Measurements from ENCODE around the gene ABHD12.

ABHD12 gene

GRCh38 chr20:25382704-25383370 lies 7.8 kb downstream of the ABHD12 start:
- in situ Hi-C loops (cut with HindIII; ENCODE audit: low sequenced_read_pairs) = no loop called here

- in situ Hi-C loops (cut with HindIII; ENCODE audit: low sequenced_read_pairs) = no loop called here
Observed at GRCh38 chr20:25380945-25381614, 9.6 kb downstream of the ABHD12 start.

- in situ Hi-C loops (cut with HindIII; ENCODE audit: low sequenced_read_pairs) = no loop called here
Observed at GRCh38 chr20:25378884-25379733, 11.5 kb downstream of the ABHD12 start.

GRCh38 chr20:25378189-25378883 lies 12.3 kb downstream of the ABHD12 start:
- in situ Hi-C loops (cut with HindIII; ENCODE audit: low sequenced_read_pairs) = no loop called here

GRCh38 chr20:25376886-25377285 lies 13.7 kb downstream of the ABHD12 start:
- in situ Hi-C loops (cut with HindIII; ENCODE audit: low sequenced_read_pairs) = no loop called here

GRCh38 chr20:25376236-25376635 lies 14.4 kb downstream of the ABHD12 start:
- in situ Hi-C loops (cut with HindIII; ENCODE audit: low sequenced_read_pairs) = no loop called here

GRCh38 chr20:25374842-25375241 lies 15.8 kb downstream of the ABHD12 start:
- in situ Hi-C loops (cut with HindIII; ENCODE audit: low sequenced_read_pairs) = no loop called here

GRCh38 chr20:25372584-25373336 lies 17.9 kb downstream of the ABHD12 start:
- in situ Hi-C loops (cut with HindIII; ENCODE audit: low sequenced_read_pairs) = no loop called here

GRCh38 chr20:25369971-25370370 lies 20.7 kb downstream of the ABHD12 start:
- in situ Hi-C loops (cut with HindIII; ENCODE audit: low sequenced_read_pairs) = no loop called here

GRCh38 chr20:25369529-25369928 lies 21.1 kb downstream of the ABHD12 start:
- in situ Hi-C loops (cut with HindIII; ENCODE audit: low sequenced_read_pairs) = no loop called here

GRCh38 chr20:25368976-25369375 lies 21.7 kb downstream of the ABHD12 start:
- in situ Hi-C loops (cut with HindIII; ENCODE audit: low sequenced_read_pairs) = no loop called here

- in situ Hi-C loops (cut with HindIII; ENCODE audit: low sequenced_read_pairs) = no loop called here
Observed at GRCh38 chr20:25368526-25368925, 22.1 kb downstream of the ABHD12 start.

- in situ Hi-C loops (cut with HindIII; ENCODE audit: low sequenced_read_pairs) = loop anchor here (5.0 kb wide), 1 partner anchor 53 kb away; no protein-coding TSS in a partner anchor
Observed at GRCh38 chr20:25364879-25365699, 25.5 kb downstream of the ABHD12 start.

- in situ Hi-C loops (cut with HindIII; ENCODE audit: low sequenced_read_pairs) = loop anchor here (5.0 kb wide), 1 partner anchor 52 kb away; no protein-coding TSS in a partner anchor
Observed at GRCh38 chr20:25364180-25364788, 26.4 kb downstream of the ABHD12 start.

- in situ Hi-C loops (cut with HindIII; ENCODE audit: low sequenced_read_pairs) = loop anchor here (5.0 kb wide), 1 partner anchor 49 kb away; no protein-coding TSS in a partner anchor
Observed at GRCh38 chr20:25361287-25361683, 29.4 kb downstream of the ABHD12 start.

- in situ Hi-C loops (cut with HindIII; ENCODE audit: low sequenced_read_pairs) = loop anchor here (5.0 kb wide), 1 partner anchor 48 kb away; no protein-coding TSS in a partner anchor
Observed at GRCh38 chr20:25360631-25361286, 29.9 kb downstream of the ABHD12 start.

- in situ Hi-C loops (cut with HindIII; ENCODE audit: low sequenced_read_pairs) = no loop called here
Observed at GRCh38 chr20:25356271-25356933, 34.2 kb downstream of the ABHD12 start.

- in situ Hi-C loops (cut with HindIII; ENCODE audit: low sequenced_read_pairs) = no loop called here
Observed at GRCh38 chr20:25355866-25356265, 34.8 kb downstream of the ABHD12 start.

Measured in endothelial cell of hepatic sinusoid (primary cell).